GM12873 (cell line): Measurements from ENCODE around the gene MMAB.

Source experiments
- TF ChIP-seq, protein P1 (sequence below): IDR thresholded peaks from 2 replicates; pipeline ENCODE4 v1.5.1; 2012; ENCODE audit warnings: low read depth, mild to moderate bottlenecking, moderate library complexity, low read length, control low read depth; ENCODE audit not compliant: insufficient read depth; ENCODE audit errors: missing control alignments

The MMAB gene

DNA sequence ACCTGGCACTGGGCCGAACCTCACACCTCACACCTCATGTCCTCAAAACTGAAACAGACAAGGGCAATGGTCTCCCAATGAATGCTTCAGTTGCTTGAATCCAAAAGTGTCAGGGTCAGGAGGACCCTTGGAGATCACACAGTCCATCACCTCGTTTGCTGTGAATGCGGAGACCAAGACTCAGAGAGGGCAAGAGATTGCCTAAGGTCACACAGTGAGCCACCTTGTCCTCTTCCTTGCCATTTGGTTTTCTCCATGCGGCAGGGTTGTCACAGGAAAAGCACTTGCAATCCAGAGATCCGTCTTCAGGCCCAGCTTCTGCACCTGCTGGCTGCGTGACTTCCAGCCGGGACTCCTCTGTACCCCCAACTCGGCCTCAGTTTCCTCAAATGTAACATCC, 28.3 kb upstream of the MMAB start:
- TF ChIP-seq, protein P1, sequence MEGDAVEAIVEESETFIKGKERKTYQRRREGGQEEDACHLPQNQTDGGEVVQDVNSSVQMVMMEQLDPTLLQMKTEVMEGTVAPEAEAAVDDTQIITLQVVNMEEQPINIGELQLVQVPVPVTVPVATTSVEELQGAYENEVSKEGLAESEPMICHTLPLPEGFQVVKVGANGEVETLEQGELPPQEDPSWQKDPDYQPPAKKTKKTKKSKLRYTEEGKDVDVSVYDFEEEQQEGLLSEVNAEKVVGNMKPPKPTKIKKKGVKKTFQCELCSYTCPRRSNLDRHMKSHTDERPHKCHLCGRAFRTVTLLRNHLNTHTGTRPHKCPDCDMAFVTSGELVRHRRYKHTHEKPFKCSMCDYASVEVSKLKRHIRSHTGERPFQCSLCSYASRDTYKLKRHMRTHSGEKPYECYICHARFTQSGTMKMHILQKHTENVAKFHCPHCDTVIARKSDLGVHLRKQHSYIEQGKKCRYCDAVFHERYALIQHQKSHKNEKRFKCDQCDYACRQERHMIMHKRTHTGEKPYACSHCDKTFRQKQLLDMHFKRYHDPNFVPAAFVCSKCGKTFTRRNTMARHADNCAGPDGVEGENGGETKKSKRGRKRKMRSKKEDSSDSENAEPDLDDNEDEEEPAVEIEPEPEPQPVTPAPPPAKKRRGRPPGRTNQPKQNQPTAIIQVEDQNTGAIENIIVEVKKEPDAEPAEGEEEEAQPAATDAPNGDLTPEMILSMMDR = no peak

DNA sequence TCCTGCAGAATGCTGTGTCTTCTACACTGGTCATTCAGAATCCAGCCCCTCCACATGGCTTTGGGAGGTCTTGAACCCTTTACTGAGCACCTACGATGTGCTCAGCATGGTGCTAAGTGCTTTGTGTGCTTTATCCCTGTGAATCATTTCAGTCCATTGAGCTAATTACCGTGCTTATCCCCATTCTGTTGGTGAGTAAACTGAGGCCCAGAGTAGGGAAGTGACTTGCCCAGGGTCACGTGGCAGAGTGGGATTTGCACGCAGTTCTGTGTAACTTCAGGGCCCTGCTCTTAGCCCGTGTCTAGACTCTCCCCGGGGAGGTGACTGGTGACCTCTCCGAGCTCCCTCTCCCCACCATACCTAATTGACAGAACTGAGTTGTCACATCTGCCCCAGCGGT, 27.7 kb upstream of the MMAB start:
- TF ChIP-seq, protein P1 = no peak

DNA sequence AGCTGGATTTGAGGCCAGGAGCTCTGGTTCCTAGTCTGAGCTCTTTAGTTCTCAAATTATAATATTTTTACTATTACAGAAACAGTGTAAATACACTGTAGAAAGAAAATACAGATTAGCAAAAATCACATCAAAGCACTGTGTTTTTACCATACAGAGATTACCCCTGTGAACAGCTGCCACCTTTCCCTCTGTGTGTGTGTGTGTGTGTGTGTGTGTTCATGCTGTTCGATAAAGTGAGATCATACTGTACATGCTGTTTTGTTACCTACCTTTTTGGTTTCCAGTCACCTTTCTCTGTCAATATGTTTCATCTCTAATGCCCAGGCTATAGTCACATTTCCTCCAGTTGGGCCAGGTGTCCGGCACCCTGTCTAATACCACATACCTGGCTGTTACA, 27.2 kb upstream of the MMAB start:
- TF ChIP-seq, protein P1 = no peak

DNA sequence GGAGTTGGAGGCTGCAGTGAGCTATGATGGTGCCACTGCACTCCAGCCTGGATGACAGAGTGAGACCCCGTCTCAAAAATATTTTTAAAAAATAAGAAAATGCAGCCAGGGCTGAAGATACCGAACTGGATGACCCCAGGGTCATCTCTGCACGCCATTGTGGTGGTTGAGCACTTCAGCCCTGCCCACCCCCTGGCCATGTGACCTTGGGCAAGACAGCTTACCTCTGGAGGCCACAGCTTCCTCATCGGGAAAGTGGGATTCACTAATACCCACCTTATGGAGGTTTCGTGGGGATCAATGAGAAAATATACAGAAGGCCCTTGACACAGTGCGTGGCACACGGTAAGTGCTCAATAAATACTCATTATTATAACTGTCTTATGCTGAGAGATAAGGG, 25.8 kb upstream of the MMAB start:
- TF ChIP-seq, protein P1 = no peak

DNA sequence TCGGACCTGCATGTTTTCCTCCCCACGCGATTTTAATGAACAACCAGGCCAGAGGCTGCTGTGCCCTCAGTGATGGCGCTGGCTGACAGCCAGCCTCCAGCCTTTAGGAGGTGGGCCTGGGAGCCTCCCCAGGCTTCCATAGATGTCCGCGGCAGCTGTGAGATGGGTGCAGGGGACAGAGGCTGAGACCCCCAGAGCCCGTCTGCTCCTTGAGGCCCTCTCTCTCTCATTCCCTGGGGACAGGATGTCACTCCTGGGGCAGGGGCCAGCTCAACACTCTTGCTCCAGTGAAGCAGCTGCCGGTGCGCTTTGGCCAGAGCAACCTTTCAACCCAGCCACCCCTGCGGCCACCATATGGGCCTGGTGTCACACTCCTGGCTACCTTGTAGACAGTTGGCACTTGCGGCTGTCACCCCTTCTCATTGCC, 25.1 kb upstream of the MMAB start:
- TF ChIP-seq, protein P1 = no peak

DNA sequence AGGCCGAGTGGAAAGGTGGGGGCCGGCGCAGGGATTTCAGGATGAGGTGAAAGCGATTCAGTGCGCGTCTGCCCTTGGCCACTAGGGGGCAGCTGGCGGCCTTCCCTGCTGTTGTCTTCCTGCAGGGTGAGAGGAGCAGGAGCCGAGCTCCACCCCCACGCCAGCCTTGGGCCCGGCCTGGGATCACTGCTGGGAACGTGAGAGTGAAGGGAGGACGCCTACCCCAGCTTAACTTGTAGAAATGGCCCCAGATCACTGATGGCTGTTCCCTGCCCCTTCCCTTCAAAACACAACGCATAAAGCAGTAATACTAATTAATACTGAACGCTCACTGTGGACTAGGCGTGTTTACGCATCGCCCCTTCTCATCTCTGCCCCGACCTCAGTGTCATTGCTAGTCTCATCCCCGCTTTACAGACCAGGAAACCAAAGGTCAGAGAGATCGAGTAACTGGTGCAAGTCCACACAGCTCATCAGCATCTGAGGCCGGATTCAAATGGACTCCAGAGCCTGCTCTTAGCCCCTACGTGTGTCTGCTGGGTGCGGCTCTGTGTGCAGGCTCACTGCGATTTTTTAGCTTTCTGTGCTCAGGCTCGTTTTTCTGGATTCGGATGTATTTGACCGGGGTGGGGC, 24.6 kb upstream of the MMAB start:
- TF ChIP-seq, protein P1 = peak; percentile 97

DNA sequence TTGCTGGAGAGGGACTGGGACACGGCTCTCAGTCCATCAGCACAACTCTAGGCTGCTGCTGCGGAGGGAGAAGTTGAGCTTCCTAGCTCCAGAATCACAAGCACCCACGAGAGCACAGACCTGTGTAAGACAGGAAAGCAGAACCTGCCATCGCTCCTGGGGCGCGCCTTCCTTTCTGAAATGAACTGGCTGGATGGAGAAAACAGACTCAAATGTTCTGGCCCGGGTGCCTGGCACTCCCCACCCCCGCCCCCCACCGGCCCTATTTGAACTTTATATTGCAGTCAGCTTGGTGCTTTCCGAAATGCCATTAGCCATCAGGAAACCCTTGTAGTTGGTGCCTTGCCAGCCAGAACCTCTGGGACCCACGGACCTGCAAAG, 24.1 kb upstream of the MMAB start:
- TF ChIP-seq, protein P1 = no peak
